Neural progenitor cell (in vitro differentiated cells): ENCODE data around the gene SIT1. TPM values are rescaled to one million over a fixed set of nuclear protein-coding genes. Genes with fewer than 3 reads are reported as not detected.

Experiments used
- DNase-seq: peaks from one replicate; pipeline ENCODE4 v3.0.0-alpha.2; 2016; ENCODE audit warnings: low spot score
- H2AFZ ChIP-seq: fragments of 200-600 bp; sonication (generic); replicated peaks from 2 replicates; pipeline ENCODE4 v1.6.1; 2016; ENCODE audit warnings: antibody characterized with exemption
- H3F3A ChIP-seq: fragments of 200-600 bp; sonication (generic); 2 replicates; pipeline ENCODE4 v1.6.1; 2016; ENCODE audit warnings: antibody characterized with exemption, low read depth
- H3K27ac ChIP-seq: fragments of 200-600 bp; sonication (generic); 2 replicates; pipeline ENCODE4 v1.5.1; 2016; ENCODE audit warnings: mild to moderate bottlenecking
- H3K27me3 ChIP-seq: fragments of 200-600 bp; sonication (generic); 2 replicates; pipeline ENCODE4 v1.6.1; 2016; ENCODE audit warnings: mild to moderate bottlenecking, moderate library complexity
- H3K36me3 ChIP-seq: fragments of 200-600 bp; sonication (generic); 2 replicates; pipeline ENCODE4 v1.5.1; 2016
- H3K4me1 ChIP-seq: fragments of 200-600 bp; sonication (generic); 2 replicates; pipeline ENCODE4 v1.6.1; 2016; ENCODE audit warnings: mixed run types
- H3K4me2 ChIP-seq: fragments of 200-600 bp; sonication (generic); 2 replicates; pipeline ENCODE4 v1.6.1; 2016
- H3K4me3 ChIP-seq: fragments of 200-600 bp; sonication (generic); 2 replicates; pipeline ENCODE4 v1.5.1; 2016
- H3K79me2 ChIP-seq: fragments of 200-600 bp; sonication (generic); 2 replicates; pipeline ENCODE4 v1.6.1; 2016; ENCODE audit warnings: low read depth
- H3K9ac ChIP-seq: fragments of 200-600 bp; sonication (generic); 2 replicates; pipeline ENCODE4 v1.6.1; 2016
- H3K9me3 ChIP-seq: fragments of 200-600 bp; sonication (generic); 2 replicates; pipeline ENCODE4 v1.5.1; 2016; ENCODE audit warnings: low read depth
- H4K20me1 ChIP-seq: fragments of 200-600 bp; sonication (generic); 2 replicates; pipeline ENCODE4 v1.6.1; 2016; ENCODE audit warnings: low read depth
- H3K27ac Mint-ChIP-seq: 3 replicates; pipeline ENCODE4 v1.8.0; 2021; ENCODE audit warnings: mixed read lengths
- H3K27me3 Mint-ChIP-seq: 2 replicates; pipeline ENCODE4 v1.8.0; 2022; ENCODE audit warnings: low read depth, mild to moderate bottlenecking, inconsistent platforms, moderate library complexity, mixed read lengths; ENCODE audit not compliant: insufficient read depth
- H3K36me3 Mint-ChIP-seq: 3 replicates; pipeline ENCODE4 v1.8.0; 2021; ENCODE audit warnings: mixed read lengths
- H3K4me1 Mint-ChIP-seq: 3 replicates; pipeline ENCODE4 v1.8.0; 2021; ENCODE audit warnings: mixed read lengths
- H3K4me3 Mint-ChIP-seq: 3 replicates; pipeline ENCODE4 v1.8.0; 2021; ENCODE audit warnings: mild to moderate bottlenecking, moderate library complexity, mixed read lengths
- H3K9me3 Mint-ChIP-seq: 3 replicates; pipeline ENCODE4 v1.8.0; 2020; ENCODE audit warnings: mixed read lengths
- EZH2 ChIP-seq: fragments of 200-600 bp; sonication (generic); IDR thresholded peaks from 2 replicates; pipeline ENCODE4 v1.6.1; 2017; ENCODE audit warnings: antibody characterized with exemption, mild to moderate bottlenecking, moderate library complexity
- EZH2phosphoT487 ChIP-seq: fragments of 200-600 bp; sonication (generic); IDR thresholded peaks from 2 replicates; pipeline ENCODE4 v1.6.1; 2017; ENCODE audit warnings: antibody characterized with exemption
- total RNA-seq: library from RNA; depleted of rRNA; stranded (reverse); fragments of >200 nt; gene quantifications from 2 replicates; pipeline ENCODE4 v1.2.3, GENCODE V29; 2015; ENCODE audit warnings: low replicate concordance
- TF ChIP-seq, protein P1 (sequence below): fragments of 200-600 bp; sonication (generic); IDR thresholded peaks from 2 replicates; pipeline ENCODE4 v1.5.1; 2017; ENCODE audit warnings: antibody characterized with exemption, mild to moderate bottlenecking

SIT1 gene
- total RNA-seq, 1 donor from 2014 or later: 0.86 TPM

DNA sequence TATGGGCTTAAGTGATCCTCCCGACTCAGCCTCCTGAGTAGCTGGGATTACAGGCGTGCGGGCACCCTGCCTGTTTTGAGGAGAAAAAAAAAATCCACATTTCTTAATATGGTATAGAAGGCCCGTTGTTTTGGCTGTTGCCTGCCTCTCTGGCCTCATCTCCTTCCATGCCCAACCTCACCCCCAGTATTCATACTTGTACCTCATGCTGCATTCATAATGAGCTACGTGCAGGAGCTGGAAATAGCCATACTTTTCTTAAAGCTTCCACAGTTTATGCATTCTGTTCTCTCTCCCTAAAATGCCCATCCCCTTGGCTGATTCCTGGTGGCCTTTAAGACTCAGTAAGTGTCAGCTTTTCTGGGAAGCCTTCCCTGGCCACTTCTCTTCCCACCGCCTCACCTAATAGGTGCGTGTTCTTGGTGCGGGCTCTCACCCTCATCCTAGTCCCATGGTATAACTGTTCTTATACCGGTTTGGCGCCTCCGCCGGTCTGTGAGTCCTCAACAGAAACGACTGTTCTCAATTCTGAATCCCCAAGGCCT, 41.1 kb upstream of the SIT1 start:
- Histone ChIP-seq H3K4me1 (peaks cover 10% of the 10 kb centered on the region), H2AFZ (no peak overlapping the region), H3K4me2 (peak overlapping the region; percentile 89), H3F3A (peaks cover 16% of the 10 kb centered on the region), H3K27ac (no peak overlapping the region), H3K79me2 (peaks cover 19% of the 10 kb centered on the region), H3K27me3 (no peaks in the 10 kb centered on the region), H4K20me1 (peaks cover 4% of the 10 kb centered on the region), H3K36me3 (no peaks in the 10 kb centered on the region), H3K9me3 (no peaks in the 10 kb centered on the region), H3K4me3 (no peak overlapping the region), H3K9ac (no peak overlapping the region)
- Mint-ChIP-seq H3K4me3 (peak overlapping the region; percentile 89), H3K4me1 (peaks cover 31% of the 10 kb centered on the region), H3K27me3 (peaks cover 7% of the 10 kb centered on the region), H3K27ac (peak overlapping the region; percentile 42), H3K36me3 (peaks cover 4% of the 10 kb centered on the region), H3K9me3 (peaks cover 2% of the 10 kb centered on the region)
- DNase-seq: peak; percentile 34
- TF ChIP-seq EZH2: no peak
- TF ChIP-seq, protein P1, sequence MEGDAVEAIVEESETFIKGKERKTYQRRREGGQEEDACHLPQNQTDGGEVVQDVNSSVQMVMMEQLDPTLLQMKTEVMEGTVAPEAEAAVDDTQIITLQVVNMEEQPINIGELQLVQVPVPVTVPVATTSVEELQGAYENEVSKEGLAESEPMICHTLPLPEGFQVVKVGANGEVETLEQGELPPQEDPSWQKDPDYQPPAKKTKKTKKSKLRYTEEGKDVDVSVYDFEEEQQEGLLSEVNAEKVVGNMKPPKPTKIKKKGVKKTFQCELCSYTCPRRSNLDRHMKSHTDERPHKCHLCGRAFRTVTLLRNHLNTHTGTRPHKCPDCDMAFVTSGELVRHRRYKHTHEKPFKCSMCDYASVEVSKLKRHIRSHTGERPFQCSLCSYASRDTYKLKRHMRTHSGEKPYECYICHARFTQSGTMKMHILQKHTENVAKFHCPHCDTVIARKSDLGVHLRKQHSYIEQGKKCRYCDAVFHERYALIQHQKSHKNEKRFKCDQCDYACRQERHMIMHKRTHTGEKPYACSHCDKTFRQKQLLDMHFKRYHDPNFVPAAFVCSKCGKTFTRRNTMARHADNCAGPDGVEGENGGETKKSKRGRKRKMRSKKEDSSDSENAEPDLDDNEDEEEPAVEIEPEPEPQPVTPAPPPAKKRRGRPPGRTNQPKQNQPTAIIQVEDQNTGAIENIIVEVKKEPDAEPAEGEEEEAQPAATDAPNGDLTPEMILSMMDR: peak; percentile 8

DNA sequence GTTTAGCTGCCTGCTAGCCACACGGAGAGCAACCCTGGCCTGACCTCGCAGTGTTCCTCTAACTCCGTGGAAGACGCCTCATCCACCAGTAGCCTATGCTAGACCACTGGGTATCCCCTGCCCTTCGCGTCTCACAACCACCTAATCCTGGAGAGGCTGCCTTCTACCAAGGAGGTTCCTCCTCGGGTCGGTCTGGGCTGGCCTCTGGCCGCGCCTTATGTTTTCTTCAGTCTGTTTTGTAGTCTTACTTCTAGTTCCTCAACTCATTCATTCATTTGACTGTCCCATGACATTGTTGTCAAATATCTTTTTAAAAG, 40.6 kb upstream of the SIT1 start:
- peaks cover 2% of the 10 kb centered on the region for H3K9me3 Mint-ChIP-seq
- H3K27ac ChIP-seq: no peak overlapping the region
- peaks cover 7% of the 10 kb centered on the region for H3K27me3 Mint-ChIP-seq
- peak overlapping the region; percentile 96 for H3K27ac Mint-ChIP-seq
- H3K4me3 ChIP-seq: peak overlapping the region; percentile 69
- no peak for TF ChIP-seq EZH2
- TF ChIP-seq, protein P1: no peak
- H3F3A ChIP-seq: peaks cover 16% of the 10 kb centered on the region
- H3K4me1 Mint-ChIP-seq: peaks cover 34% of the 10 kb centered on the region
- peaks cover 19% of the 10 kb centered on the region for H3K79me2 ChIP-seq
- H3K9me3 ChIP-seq: no peaks in the 10 kb centered on the region
- H3K36me3 ChIP-seq: no peaks in the 10 kb centered on the region
- H3K4me2 ChIP-seq: peak overlapping the region; percentile 89
- peak; percentile 45 for DNase-seq
- peaks cover 2% of the 10 kb centered on the region for H4K20me1 ChIP-seq
- peak overlapping the region; percentile 67 for H2AFZ ChIP-seq
- peak overlapping the region; percentile 89 for H3K4me3 Mint-ChIP-seq
- no peak overlapping the region for H3K9ac ChIP-seq
- H3K4me1 ChIP-seq: peaks cover 10% of the 10 kb centered on the region
- peaks cover 3% of the 10 kb centered on the region for H3K36me3 Mint-ChIP-seq
- H3K27me3 ChIP-seq: no peaks in the 10 kb centered on the region

DNA sequence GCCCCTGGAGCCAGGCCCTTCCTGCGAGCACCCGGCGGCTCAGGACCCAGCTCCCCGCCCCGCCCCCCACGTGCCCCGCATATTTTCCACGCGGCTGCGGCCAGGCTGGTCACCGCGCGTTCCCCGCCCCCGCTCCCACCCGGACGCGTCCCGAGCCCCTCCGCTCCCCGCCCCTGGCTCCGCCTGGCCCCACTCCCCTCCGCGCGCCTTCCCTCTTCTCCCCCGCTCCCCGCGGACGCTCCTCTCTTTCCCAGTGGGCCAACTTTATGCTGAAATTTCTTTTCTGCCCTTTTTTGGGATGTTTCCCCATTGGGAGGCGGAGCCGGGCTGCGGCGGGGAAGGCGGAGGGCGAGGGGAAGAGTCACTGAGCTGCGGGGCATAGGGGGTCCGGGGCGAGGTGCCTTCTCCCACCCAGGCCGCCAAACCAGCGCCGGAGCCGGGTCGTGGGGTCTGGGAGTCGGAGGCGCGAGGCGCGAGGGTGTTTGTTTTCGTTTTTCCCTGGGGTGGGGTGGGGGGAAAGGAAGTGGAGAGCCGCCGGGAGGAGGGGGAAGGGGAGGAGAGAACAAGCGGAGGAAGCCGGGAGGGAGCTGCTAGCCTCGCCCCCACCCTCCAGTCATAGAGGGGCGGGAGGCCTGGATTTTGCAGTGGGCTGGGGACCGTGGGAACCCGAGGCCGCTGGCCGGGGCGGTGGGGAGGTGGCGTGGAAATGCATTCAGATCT, 40.0 kb upstream of the SIT1 start:
- TF ChIP-seq EZH2 (no peak), EZH2phosphoT487 (no peak)
- H3K27ac Mint-ChIP-seq: peak overlapping the region; percentile 96
- peaks cover 2% of the 10 kb centered on the region for H3K9me3 Mint-ChIP-seq
- Histone ChIP-seq H3K9me3 (no peaks in the 10 kb centered on the region), H3K9ac (peak overlapping the region; percentile 7), H2AFZ (peak overlapping the region; percentile 67), H3K36me3 (no peaks in the 10 kb centered on the region), H3K79me2 (peaks cover 19% of the 10 kb centered on the region), H3K27me3 (no peaks in the 10 kb centered on the region), H4K20me1 (no peaks in the 10 kb centered on the region), H3F3A (peaks cover 16% of the 10 kb centered on the region), H3K4me3 (peak overlapping the region; percentile 69), H3K27ac (no peak overlapping the region), H3K4me2 (peak overlapping the region; percentile 89), H3K4me1 (peaks cover 10% of the 10 kb centered on the region)
- H3K27me3 Mint-ChIP-seq: peaks cover 7% of the 10 kb centered on the region
- peak overlapping the region; percentile 89 for H3K4me3 Mint-ChIP-seq
- H3K4me1 Mint-ChIP-seq: peaks cover 36% of the 10 kb centered on the region
- peak; percentile 64 for DNase-seq
- H3K36me3 Mint-ChIP-seq: peaks cover 5% of the 10 kb centered on the region

DNA sequence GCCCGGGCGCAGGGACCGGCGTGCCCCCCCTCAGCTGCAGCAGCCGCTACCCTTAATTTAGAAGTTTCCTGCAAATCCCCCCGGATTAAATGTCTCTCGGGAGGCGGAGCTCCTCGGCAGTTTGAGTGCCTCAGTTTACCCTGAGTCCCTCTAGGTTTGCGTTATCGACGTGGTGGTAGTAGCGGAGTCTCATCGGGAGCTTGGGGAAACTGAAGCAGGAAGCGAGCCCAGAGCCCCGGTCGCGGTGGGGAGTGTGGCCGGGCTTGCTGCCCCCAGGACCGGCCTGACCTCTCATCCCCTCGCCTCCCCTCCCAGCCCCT, 39.5 kb upstream of the SIT1 start:
- Histone ChIP-seq H3K9ac (no peak overlapping the region), H3K36me3 (no peaks in the 10 kb centered on the region), H3K4me2 (peak overlapping the region; percentile 89), H3K27ac (no peak overlapping the region), H3K79me2 (peaks cover 19% of the 10 kb centered on the region), H2AFZ (peak overlapping the region; percentile 66), H3F3A (peaks cover 16% of the 10 kb centered on the region), H3K4me3 (peak overlapping the region; percentile 69), H3K9me3 (no peaks in the 10 kb centered on the region), H3K4me1 (peaks cover 10% of the 10 kb centered on the region), H3K27me3 (no peaks in the 10 kb centered on the region), H4K20me1 (no peaks in the 10 kb centered on the region)
- Mint-ChIP-seq H3K4me1 (peaks cover 36% of the 10 kb centered on the region), H3K9me3 (peaks cover 2% of the 10 kb centered on the region), H3K27ac (no peak overlapping the region), H3K27me3 (peaks cover 7% of the 10 kb centered on the region), H3K4me3 (peak overlapping the region; percentile 89), H3K36me3 (peaks cover 8% of the 10 kb centered on the region)
- no peak for DNase-seq
- TF ChIP-seq EZH2 (no peak), EZH2phosphoT487 (no peak)
- TF ChIP-seq, protein P1: no peak
